HG03196 (cell line): ENCODE results near the gene UBQLN4.

Experiments used
- ATAC-seq: cut with Tn5 transposase; IDR thresholded peaks from one replicate; pipeline ENCODE4 v1.9.1; 2021; ENCODE audit not compliant: unreplicated experiment

Gene UBQLN4

GRCh38 chr1:156053768-156054499 lies at the start of gene UBQLN4:
Gene UBQLN4 (minus strand): TSS chr1:156053798. CDS start chr1:156053701, 97 bp downstream.
- ATAC-seq: peak; percentile 47

GRCh38 chr1:156102633-156103511 lies 49.3 kb upstream of the UBQLN4 start:
- no peak for ATAC-seq

- ATAC-seq: no peak
Measured at GRCh38 chr1:156101880-156102279, 48.3 kb upstream of the UBQLN4 start.

- no peak for ATAC-seq
Measured at GRCh38 chr1:156100205-156100995, 46.8 kb upstream of the UBQLN4 start.

- ATAC-seq: no peak
Measured at GRCh38 chr1:156099282-156099681, 45.7 kb upstream of the UBQLN4 start.

GRCh38 chr1:156098784-156099183 lies 45.2 kb upstream of the UBQLN4 start:
- no peak for ATAC-seq

- no peak for ATAC-seq
Measured at GRCh38 chr1:156097499-156098178, 44.0 kb upstream of the UBQLN4 start.

- ATAC-seq: peak; percentile 68
Measured at GRCh38 chr1:156096640-156097391, 43.2 kb upstream of the UBQLN4 start.

- ATAC-seq: no peak
Measured at GRCh38 chr1:156095906-156096508, 42.4 kb upstream of the UBQLN4 start.

GRCh38 chr1:156091610-156092009 lies 38.0 kb upstream of the UBQLN4 start:
- ATAC-seq: no peak

- ATAC-seq: peak; percentile 64
Measured at GRCh38 chr1:156090840-156091188, 37.2 kb upstream of the UBQLN4 start.

- ATAC-seq: no peak
Measured at GRCh38 chr1:156090138-156090839, 36.7 kb upstream of the UBQLN4 start.

GRCh38 chr1:156089704-156090103 lies 36.1 kb upstream of the UBQLN4 start:
- ATAC-seq: no peak

GRCh38 chr1:156086256-156086662 lies 32.7 kb upstream of the UBQLN4 start:
- no peak for ATAC-seq

- ATAC-seq: no peak
Measured at GRCh38 chr1:156083800-156084790, 30.5 kb upstream of the UBQLN4 start.

GRCh38 chr1:156082309-156083091 lies 28.9 kb upstream of the UBQLN4 start, which contains the start of gene MEX3A:
Gene MEX3A (minus strand): TSS chr1:156082465. CDS start chr1:156081998, 467 bp downstream.
- ATAC-seq: no peak

GRCh38 chr1:156081917-156082308 lies 28.3 kb upstream of the UBQLN4 start:
- ATAC-seq: no peak
